ENCODE measurements around the gene LMX1B.

LMX1B gene

GRCh38 chr9:126588491-126589168 is 25.1 kb upstream of the LMX1B start:
- no peak for DNase-seq (ENCODE audit: low spot score)

GRCh38 chr9:126589349-126589748 is 24.4 kb upstream of the LMX1B start:
- Histone ChIP-seq H3K27ac (no peak overlapping the region), H3K4me3 (no peak overlapping the region)
- no peak for TF ChIP-seq CTCF (IDR thresholded peaks at IDR 0.05)
- DNase-seq (ENCODE audit: low spot score): no peak

More at GRCh38 chr9:126588491-126589168, 25.1 kb upstream of the LMX1B start:
- no peak overlapping the region for H3K4me3 ChIP-seq
- no peak for TF ChIP-seq CTCF (IDR thresholded peaks at IDR 0.05)
- H3K27ac ChIP-seq: no peak overlapping the region

DNA sequence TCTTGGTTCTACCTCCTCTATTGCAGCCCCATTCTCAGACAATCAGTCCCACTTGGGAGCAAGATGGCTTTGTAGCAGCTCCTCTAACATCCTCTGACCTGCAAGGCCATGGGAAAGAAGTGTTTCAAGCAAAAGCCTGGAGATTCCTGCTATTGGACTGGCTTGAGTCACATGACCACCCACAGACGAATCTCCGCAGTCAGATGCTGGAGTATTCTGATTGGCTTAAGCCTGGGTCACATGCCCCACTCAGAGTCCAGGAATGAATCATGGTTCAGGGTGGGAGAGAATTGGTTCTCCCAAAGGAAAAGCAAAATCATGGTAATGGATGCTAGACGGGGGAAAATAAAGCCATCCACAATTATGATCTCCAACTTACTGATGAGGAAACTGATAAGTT is 22.6 kb upstream of the LMX1B start:
- Histone ChIP-seq H3K4me3 (no peak overlapping the region), H3K27ac (no peak overlapping the region)
- DNase-seq (ENCODE audit: low spot score): no peak
- no peak for TF ChIP-seq CTCF (IDR thresholded peaks at IDR 0.05)

GRCh38 chr9:126591922-126592321 is 21.8 kb upstream of the LMX1B start:
- Histone ChIP-seq H3K27ac (no peak overlapping the region), H3K4me3 (no peak overlapping the region)
- DNase-seq (ENCODE audit: low spot score): no peak
- TF ChIP-seq CTCF (IDR thresholded peaks at IDR 0.05): no peak

GRCh38 chr9:126592461-126592860 is 21.3 kb upstream of the LMX1B start:
- H3K4me3 ChIP-seq: no peak overlapping the region
- no peak overlapping the region for H3K27ac ChIP-seq
- no peak for DNase-seq (ENCODE audit: low spot score)
- no peak for TF ChIP-seq CTCF (IDR thresholded peaks at IDR 0.05)

DNA sequence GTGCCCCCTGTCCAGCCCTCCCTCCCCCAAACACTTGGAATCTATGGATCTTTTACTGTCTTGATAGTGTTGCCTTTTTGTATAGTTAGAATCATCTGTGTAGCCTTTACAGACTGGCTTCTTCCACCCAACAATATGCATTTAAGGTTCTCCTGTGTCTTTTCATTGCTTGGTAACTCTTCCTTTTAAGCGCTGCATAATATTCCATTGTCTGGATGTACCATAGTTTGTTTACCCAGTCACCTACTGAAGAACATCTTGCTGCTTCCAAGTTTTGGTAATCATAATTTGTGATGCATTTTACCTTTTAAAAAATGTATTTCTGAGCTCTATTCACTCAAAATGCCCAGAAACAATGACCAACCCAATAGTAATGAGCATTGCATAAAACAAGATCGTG is 17.7 kb upstream of the LMX1B start:
- Histone ChIP-seq H3K27ac (no peak overlapping the region), H3K4me3 (no peak overlapping the region)
- no peak for TF ChIP-seq CTCF (IDR thresholded peaks at IDR 0.05)
- no peak for DNase-seq (ENCODE audit: low spot score)

- no peak for TF ChIP-seq CTCF (IDR thresholded peaks at IDR 0.05)
- DNase-seq (ENCODE audit: low spot score): no peak
- H3K27ac ChIP-seq: no peak overlapping the region
- no peak overlapping the region for H3K4me3 ChIP-seq
These were observed 14.6 kb upstream of the LMX1B start for GRCh38 chr9:126599047-126599650.
